ENCODE measurements around the gene ASPN. TPM values are rescaled to one million over a fixed set of nuclear protein-coding genes. Genes with fewer than 3 reads are reported as not detected.

ASPN gene
- total RNA-seq, 6 experiments from 2014 or later: 3.8 to 13.3 (median 10.4) TPM

- H3K4me3 ChIP-seq: no peak overlapping the region
- no peaks in the 10 kb centered on the region for H3K36me3 ChIP-seq
- TF ChIP-seq POLR2A (IDR thresholded peaks at IDR 0.05): no peak
- TF ChIP-seq CTCF (IDR thresholded peaks at IDR 0.05): no peak
- 81% methylated on average over 4 of the region's 4 CpGs for WGBS (ENCODE audit: insufficient coverage, low coverage, low lambda C conversion rate, missing lambda C conversion rate)
- no peak overlapping the region for H3K27ac ChIP-seq
- peaks cover 0 to 3% (median 0%) of the 10 kb centered on the region in 4 donors for H3K4me1 ChIP-seq
- no peak for DNase-seq
- ATAC-seq: no peak
- H3K27me3 ChIP-seq: no peaks in the 10 kb centered on the region
- H3K9me3 ChIP-seq: no peaks in the 10 kb centered on the region
- intact Hi-C loops (cut with DNase I): no loop called here
Observed at GRCh38 chr9:92488681-92489550, 6.6 kb upstream of the ASPN start.

GRCh38 chr9:92486371-92486770, 4.1 kb upstream of the ASPN start:
- H3K36me3 ChIP-seq: no peaks in the 10 kb centered on the region
- intact Hi-C loops (cut with DNase I): no loop called here
- H3K9me3 ChIP-seq: no peaks in the 10 kb centered on the region
- H3K27ac ChIP-seq: peak overlapping the region in 1 of 3 donors; percentile 24
- WGBS (ENCODE audit: insufficient coverage, low coverage, low lambda C conversion rate, missing lambda C conversion rate): 61% methylated on average over 3 of the region's 3 CpGs
- ATAC-seq (peak; percentile 52 to 84 (median 82)), DNase-seq (no peak)
- no peak overlapping the region for H3K4me3 ChIP-seq
- no peaks in the 10 kb centered on the region for H3K27me3 ChIP-seq
- H3K4me1 ChIP-seq: peaks cover 0 to 3% (median 0%) of the 10 kb centered on the region in 4 donors
- TF ChIP-seq POLR2A (IDR thresholded peaks at IDR 0.05) (no peak), CTCF (IDR thresholded peaks at IDR 0.05) (no peak)

- Histone ChIP-seq H3K9me3 (no peaks in the 10 kb centered on the region), H3K27ac (peak overlapping the region in 2 of 3 donors; percentile 14 to 19)
Observed at GRCh38 chr9:92484563-92484962, 2.3 kb upstream of the ASPN start.

More at GRCh38 chr9:92484563-92484962, 2.3 kb upstream of the ASPN start:
- no peak for DNase-seq
- TF ChIP-seq POLR2A (IDR thresholded peaks at IDR 0.05) (no peak), CTCF (IDR thresholded peaks at IDR 0.05) (no peak)
- Histone ChIP-seq H3K27me3 (no peaks in the 10 kb centered on the region), H3K36me3 (no peaks in the 10 kb centered on the region), H3K4me3 (no peak overlapping the region), H3K4me1 (peaks cover 0 to 3% (median 0%) of the 10 kb centered on the region in 4 donors)
- WGBS (ENCODE audit: insufficient coverage, low coverage, low lambda C conversion rate, missing lambda C conversion rate): 78% methylated on average over 3 of the region's 3 CpGs
- peak in 3 of 4 donors; percentile 38 to 67 (median 52) for ATAC-seq
- intact Hi-C loops (cut with DNase I): no loop called here
